T-helper 1 cell treated with Interleukin-12 subunit alpha and Interleukin-12 subunit beta and Interleukin-4 antibody, amounts not matched to agents 30 ng/mL and 1 ng/mL, for 36 hours (primary cell): ENCODE data around the gene KCND2. TPM values are rescaled to one million over a fixed set of nuclear protein-coding genes. Genes with fewer than 3 reads are reported as not detected.

ENCODE experiments used
- intact Hi-C: fragments of 100-400 bp; cut with micrococcal nuclease; formaldehyde crosslinking; loops from one replicate; pipeline ENCODE4 v1.15.1; 2024
- total RNA-seq: library from RNA; stranded (reverse); gene quantifications from 2 replicates; pipeline ENCODE4 v1.2.3, GENCODE V29; 2022

The KCND2 gene
- total RNA-seq, 1 donor from 2014 or later = not detected

DNA sequence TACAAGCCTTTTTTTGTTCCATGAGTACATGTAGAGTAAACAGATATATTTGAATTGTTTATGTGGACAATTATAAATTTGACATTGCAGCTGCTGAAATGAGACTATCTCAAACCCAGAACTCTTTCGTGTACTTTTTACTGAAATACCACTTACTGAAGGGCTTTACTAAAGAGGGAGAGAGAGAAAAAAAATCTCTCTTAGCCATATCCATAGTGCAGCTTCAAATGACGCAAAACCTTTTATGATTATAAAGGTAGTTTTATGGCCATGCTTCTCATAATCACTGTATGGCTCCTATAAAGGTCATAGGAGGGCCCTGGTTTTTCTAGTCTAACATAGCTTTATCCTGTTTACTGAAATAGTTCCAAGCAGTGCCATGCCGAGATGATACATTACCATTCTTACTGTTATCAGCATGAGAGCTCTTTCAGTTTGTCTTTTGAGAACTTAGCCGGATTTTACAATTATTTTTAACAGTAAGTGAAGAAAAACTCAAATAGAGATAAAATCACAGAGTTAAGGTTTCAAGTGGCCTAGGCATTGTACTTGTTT, 35.1 kb downstream of the KCND2 start:
- intact Hi-C loops = no loop called here

DNA sequence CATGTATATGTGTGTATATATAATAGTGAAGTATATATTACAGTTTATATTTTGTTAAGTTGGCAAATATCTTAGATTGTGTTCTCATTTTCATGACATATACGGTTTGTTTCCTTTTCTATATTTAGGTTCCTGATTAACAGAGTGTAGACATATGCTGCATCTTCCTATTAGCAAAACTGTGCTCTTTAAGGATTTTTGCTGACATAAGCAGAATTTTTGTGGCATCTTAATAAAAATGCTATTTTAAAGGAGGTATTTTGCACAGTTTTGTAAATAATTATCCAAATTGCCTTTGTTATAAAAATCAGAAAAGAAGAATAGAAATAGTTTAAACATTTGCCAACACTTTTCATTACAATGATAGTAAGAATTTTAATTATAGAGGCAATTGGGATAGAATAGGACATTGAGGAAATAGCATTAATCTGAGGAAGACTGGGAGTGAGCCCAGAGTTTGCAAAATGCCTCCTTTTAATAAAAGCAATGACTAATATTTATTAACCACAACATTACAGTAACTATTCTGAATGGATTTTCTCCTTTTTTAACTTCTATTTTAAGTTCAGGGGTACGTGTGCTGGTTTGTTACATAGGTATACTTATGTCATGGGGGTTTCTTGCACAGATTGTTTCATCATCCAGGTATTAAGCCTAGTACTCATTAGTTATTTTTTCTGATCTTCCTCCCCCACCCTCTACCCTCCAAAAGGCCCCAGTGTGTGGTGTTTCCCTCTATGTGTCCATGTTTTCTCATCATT, 38.2 kb downstream of the KCND2 start:
- intact Hi-C loops = no loop called here

DNA sequence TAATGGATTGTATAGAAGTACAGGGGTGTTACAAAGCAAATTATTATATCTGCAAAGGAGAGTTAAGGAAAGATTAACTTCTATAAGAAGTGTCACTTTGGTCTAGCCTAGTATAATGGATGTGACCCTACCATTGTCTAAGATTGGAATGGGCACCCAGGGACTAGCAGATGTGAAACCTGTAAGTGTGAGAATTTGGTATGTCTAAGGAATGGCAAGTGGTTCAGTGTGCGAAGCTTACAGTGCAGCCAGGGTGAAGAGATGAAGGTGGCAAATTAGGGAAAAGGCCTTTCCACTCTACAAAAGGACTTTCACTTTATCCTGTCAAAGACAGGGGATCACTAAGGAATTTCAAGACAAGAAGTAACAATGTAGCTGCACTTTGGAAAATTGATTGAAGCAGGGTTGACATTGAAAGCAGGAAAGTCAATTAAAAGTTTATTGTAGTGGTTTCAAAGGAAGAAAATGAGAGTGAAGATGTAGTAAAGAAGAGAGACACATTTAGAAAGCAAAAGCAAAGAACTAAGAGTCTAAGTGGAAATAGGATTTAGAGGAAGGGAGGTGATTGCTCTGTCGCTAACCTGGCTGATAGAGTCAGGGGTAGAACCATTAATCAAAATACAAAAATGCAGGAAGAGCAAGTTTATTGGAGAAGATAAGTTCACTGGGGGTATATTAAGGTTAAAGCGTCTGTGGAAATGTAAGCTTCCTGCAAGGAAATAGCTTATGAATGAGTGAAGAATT, 47.4 kb downstream of the KCND2 start:
- intact Hi-C loops = no loop called here

DNA sequence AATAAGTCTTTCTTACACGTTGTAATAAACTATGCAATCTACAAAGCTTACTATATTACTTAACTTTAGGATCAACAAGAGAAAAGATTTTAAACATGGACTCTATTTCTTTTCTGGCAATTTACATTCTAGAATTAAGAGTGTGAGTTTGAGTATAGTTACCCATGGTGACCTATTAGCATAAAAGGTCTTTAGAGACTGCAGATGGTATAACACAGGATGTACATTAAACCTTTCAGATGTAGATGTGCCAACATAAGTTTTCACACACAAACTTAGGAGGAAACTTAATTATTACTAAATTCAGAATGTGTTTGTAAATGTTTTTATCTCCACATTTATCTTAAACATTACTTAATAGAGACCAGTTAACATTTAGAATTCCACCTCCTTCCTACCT, 54.1 kb downstream of the KCND2 start:
- intact Hi-C loops = no loop called here

DNA sequence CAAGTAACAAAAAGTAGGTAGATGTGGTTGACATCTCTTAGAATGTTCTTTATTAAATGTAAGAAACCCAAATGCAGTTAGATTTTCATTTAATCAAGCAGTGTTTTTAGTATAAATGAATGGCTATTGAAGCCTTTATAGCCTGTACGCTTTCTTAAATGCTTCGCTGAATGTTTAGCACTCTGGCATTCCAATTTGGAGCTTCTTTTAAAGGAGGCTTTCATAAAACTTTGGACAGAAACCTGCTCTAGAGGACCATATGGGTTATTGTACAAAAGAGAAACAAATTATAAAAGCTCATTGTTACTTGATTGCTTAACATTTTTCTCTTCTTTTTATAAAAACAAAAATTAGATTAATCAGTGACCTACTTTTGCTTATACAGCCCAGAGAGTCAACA, 59.5 kb downstream of the KCND2 start:
- intact Hi-C loops = no loop called here

DNA sequence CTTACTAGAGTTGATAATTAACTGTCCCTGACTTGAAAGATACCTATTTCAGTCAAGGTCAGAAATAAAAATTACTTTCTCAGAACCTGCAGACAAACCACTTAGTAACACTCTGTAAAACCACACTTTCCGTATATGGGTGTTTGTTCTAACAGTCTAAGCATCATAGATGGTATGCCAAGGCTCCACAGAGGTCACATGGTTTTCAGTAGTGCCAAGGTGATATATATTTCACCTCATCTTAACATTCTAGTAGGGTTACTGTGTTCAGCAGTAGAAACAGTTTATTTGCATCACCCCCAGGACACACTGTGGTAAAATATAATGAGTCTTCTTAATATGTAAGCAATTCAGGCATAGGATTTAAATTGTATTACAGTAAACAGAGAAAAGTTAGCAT, 61.5 kb downstream of the KCND2 start:
- intact Hi-C loops = no loop called here

DNA sequence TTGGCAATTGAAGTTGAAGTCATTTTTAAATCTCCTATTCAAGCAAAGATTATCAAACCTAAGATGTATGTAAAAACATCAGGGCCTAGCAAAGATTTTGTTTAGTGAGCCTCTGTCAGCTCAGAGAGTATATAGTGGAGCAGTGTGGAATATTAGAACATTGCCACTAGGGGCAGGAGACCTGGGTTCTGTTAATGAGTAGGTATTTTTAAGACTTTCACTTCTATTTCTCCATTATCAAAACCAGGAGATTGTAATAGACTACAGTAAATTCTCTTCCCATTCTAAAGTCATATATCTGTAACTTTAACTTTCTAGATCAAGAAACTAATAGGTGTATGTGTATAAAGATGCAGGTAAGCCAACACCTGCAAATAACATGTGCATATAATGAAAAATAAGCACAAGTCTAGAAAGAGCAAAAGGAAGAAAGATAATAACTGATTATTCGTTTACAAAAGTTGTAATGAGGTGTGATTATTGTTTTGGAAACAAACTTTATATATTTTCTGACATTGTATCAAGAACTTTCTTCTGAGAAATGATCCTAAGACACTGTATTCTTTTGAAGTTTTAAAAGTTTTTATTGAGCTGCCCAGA, 64.4 kb downstream of the KCND2 start:
- intact Hi-C loops = no loop called here

DNA sequence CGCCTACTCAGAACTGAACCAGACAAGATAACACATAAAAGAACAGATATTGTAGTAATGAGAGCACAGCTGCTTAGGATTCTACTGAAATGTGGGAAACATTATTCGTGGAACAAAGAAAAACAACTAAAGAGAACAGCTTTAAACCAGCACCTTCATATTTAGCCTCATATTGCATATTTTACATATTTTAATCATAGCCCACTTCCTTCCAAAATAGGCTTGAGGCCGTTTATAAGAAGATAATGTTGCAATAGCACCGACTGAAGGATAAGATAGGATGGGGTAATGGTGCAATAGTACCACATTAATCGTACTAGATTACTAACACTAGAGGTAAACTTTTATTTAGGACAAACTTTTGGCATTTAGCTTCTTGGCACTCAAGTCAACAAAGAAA, 71.3 kb downstream of the KCND2 start:
- intact Hi-C loops = no loop called here

DNA sequence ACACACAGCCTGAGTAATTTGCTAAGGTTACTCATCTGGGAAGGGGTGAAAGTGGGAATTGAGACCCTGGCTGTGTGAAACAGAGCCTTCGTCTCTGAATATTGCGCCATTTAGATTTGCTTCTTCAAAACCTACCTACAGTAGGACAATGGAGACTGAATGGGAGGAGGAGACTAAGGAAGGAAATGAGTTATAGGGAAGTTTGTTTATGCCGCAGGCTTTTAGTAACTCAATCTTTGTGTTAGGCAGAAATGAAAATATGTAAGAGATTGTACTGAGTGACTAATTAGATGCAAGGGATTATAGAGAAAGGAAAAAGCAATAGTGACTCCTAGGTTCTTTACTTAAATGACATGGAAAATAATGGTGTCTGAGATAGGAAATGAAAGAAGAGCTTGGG, 80.2 kb downstream of the KCND2 start:
- intact Hi-C loops = no loop called here

DNA sequence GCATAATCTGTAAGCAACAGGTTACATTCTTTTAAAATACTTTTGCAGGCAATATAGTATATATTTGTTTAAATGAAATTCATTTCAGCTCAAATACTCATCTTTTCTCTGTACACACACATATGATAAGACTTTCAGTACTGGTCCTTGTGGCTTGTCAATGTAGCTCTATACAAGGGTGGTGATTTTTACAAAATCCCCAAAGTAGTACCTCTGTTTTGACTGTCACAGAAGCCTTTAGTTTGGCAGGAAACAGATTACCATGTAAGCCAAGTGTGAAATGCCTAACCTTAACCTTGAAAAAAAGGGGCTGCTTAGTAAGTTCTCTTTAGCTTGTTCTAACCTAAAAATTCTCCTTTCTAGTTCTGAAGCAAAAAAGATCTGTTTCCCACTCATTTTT, 87.9 kb downstream of the KCND2 start:
- intact Hi-C loops = no loop called here

DNA sequence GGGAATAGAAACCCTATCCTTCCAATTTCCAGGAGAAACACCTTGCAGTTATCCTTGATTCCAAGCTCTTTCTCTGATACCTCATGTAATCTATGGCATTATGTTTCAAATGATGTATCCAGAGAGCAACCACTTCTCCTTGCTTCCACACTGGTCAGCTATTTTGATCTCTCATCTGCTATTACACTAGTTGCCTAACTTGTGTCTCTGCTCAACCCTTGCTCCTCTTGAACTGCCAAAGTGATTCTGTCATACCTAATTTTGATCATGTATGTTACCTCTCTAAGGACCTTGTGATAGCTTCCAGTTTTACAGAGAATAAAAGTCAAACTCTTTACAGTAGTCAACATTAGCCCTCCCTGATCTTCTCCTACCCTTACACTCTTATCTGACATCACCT, 90.4 kb downstream of the KCND2 start:
- intact Hi-C loops = no loop called here

DNA sequence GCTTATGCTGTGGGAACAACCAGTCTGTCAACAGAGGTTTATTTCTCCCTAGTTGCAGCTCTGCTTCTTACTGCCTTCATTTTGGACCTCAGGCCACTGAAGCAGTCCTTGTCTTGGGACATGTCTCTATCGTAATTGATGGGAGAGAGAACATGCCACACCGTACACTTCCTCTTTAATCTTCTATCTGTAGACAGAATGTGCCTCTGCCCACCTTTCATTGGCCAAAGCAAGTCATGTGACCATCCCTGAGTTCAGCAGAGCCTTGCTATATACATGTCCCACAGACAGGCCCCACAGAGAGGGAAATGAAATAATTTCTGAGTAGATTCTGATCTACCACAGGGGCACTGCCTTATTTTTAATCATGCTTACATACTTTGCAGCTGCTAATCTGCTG, 98.0 kb downstream of the KCND2 start:
- intact Hi-C loops = no loop called here

DNA sequence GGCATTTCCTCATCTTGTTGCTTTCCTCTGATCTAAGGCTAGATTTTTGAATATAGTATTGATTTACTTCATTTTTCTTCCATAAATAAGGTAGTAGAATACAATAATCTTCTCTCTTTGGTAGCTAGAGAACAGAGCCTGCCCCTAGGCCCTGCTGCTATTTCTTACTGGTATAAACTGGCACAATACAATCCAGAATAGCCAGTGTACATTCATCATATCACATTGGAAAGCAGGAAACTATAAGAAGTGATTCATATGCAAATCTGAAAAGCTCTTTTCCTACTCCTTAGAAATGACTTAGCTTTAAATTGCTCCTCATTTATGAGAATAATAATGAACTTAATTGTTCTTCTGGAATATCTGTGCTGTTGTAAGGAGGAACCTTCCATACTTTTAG, 100.2 kb downstream of the KCND2 start:
- intact Hi-C loops = no loop called here

DNA sequence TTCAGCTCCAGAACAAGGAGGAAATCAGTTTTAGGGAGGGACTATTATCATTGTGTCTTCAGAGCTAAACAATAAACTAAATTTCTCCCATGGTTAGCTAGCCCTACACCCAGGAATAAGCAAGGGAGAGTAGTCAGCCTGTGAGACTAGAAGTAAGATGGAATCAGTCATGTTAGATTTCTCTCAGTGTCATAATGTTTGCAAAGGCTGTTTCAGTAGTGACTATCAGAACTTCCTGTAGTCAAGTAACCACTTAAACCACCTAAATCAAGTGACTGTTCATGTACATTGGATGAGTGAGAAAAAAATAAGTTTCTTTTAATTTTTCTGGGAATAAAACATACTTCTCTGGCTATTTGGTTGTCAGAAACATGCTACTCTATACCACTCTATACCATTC, 121.6 kb downstream of the KCND2 start:
- intact Hi-C loops = no loop called here

DNA sequence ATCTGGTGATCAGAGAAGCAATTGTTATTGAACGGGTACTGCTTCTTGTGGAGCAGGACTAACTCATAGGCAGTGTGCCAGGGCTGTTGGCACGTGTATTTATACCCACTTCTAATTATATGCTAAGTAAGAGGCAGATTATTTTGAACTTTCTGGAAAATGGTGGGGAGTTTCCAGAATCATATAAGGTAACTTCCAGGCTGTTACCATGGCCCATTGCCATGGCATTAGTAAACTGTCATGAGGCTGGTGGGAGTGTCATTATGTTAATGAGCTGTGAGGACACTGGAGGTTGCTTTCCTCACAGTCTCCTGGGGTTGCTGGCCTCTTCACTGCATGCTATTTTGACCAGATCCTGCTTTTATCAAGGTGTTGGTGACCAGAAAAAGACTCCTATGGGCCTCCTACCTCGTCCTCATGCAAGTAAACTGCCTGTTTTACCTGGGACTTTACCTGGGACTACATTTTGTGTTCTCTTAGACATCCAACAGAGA, 122.6 kb downstream of the KCND2 start:
- intact Hi-C loops = no loop called here

DNA sequence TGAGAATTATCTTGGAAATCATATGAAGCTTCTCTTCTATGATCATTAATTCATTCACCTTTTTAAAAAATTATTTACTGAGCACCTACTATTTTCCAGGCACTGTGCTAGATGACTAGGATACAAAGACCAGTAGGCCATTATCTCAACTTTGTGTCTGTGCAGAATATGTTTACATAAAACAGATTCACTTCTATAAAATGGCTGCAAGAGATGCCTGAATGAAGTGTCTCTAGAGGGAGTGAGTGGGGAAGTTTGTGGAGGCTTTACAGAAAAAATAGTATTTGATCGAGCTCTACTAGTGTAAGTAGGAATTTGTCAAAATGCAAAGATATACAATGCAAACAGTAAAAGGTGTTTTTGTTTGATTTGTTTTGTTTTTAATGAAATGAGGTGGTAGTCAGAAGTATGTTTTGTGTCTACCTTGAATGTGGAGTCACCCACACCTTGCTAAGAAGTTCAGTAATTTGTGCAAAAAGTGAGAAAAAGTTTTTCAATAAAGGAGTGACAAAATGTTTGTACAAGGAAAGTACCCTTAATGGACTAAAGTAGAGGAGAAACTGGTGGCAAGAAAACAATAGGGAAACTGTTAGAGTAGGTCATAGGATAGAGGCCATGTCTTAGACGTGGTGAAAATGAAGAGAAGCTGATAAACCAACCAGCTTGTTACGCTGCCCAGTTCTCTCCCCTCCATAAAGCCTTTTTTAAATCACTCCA, 125.5 kb downstream of the KCND2 start:
- intact Hi-C loops = no loop called here

DNA sequence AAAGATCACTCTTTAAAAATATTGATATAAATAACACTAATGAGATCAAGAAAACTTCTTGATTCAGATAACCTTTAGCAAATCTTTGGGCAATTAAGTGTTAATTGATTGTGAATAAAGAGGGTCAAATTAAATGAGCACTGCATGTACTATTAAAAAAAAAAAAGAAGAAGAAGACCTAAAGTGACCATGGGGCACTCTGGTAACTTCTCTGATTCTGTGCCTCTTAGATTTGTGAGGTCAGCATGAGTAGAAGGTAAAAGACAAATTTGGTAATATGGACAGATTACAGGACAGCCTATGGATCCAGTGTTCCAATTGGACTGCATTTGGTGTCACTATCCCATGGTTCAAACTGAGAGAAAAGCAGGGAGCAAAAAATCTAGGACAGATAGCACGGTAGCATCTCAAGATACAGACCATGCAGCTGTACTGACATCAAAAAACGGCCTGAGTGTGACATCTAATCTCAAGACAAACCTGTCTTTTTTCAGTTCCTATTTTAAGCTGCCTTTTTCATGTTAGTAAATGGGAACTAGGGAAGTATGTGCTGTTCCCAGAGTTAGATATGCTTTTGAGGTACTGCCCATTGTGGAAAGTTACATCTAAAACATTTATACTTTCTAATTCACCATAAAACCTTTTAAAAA, 128.0 kb downstream of the KCND2 start:
- intact Hi-C loops = no loop called here

DNA sequence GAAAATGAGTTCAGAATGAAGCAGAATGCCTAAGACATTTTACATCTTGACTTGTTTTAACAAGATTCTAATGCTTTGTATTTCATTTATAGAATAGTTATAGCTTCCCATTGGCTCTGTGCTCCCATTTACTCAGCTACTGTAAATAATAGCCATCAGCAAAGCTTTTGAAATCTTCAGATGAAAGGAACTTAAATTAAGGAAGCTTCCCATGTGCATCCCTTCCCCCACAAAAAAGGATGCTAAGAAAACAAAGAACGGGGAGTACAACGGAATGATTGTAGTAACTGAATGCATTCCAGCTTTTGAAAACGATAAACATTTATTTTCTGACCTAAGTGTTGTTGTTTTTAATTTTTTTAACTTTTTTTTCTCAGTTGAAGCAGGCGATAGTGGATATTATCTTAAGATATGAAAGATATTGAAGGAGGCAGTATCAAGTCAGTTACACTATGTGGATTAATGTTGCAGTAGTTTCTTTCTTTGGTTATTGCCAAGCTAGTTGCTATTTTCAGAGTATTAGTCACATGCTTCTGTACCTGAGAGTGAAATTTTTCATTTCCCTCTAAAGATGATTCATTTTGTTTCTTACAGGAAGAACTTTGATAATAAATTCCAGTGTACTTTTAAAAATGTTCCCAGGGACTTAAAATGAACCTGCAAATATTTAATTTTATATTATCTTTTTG, 129.2 kb downstream of the KCND2 start:
- intact Hi-C loops = no loop called here

DNA sequence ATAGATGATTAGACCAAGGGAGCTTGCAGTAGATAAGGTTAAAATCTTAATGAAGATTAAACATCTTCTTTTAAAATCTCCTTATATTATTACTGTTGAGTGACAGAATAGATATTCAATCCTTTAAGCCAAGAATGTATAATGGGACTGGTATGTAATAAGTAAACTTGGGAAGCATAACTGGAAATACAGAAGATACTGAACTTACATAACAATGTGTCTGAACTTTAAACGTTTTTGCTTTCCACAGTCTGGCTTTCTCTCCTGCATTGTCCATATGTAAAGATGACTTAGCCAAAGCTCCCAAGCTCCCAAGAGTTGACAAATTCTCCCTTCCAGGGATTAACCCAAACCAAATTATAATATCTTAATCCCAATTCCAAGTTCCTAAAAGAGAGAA, 129.8 kb downstream of the KCND2 start:
- intact Hi-C loops = no loop called here

DNA sequence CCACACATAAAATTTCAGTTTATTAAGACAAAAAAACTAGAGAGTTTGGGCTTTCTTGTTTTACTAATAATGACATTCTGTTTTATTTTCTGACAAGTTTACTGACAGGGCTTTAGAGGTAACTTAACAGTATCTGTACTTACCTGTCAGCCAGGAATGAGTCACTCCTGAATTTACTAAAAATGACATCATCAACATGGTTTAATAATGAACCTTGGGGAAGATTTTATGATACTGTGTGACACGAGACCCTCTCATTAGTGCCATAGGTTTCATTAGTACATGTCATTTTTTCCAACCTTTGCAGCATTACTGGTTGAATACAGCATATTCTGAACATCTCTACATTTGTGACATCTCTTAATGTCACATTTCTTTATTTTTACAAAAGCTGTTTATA, 131.1 kb downstream of the KCND2 start:
- intact Hi-C loops = no loop called here
